ENCODE results near the gene CLDN8. TPM values are rescaled to one million over a fixed set of nuclear protein-coding genes. Genes with fewer than 3 reads are reported as not detected.

CLDN8 gene
- total RNA-seq, 1 donor from 2014 or later, result not detected

DNA sequence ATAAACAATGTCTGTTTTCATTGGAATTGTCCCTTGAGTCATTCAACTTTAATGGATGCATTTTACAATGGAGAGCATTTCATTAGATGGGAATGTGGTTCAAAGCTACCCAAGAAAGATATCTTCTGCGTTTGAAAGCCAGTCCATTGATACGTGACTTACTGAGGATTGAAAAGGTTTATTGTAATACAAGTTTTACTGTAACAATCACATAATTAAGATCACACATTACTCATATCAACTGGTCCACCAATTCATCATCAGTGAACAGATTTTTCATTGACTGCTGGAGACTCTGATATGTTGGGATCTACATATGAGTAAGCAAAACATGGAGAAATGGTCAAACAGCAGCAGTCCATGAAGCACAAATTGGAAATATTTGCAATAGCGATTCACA, 34.0 kb upstream of the CLDN8 start:
- Mint-ChIP-seq H3K27ac (ENCODE audit: unreplicated experiment) (no peak overlapping the region), H3K4me3 (ENCODE audit: unreplicated experiment) (no peak overlapping the region), H3K36me3 (ENCODE audit: unreplicated experiment) (no peaks in the 10 kb centered on the region), H3K9me3 (ENCODE audit: unreplicated experiment) (peaks cover 2% of the 10 kb centered on the region), H3K27me3 (ENCODE audit: unreplicated experiment) (no peaks in the 10 kb centered on the region), H3K4me1 (ENCODE audit: low read depth, unreplicated experiment) (no peaks in the 10 kb centered on the region)
- TF ChIP-seq, protein P1, sequence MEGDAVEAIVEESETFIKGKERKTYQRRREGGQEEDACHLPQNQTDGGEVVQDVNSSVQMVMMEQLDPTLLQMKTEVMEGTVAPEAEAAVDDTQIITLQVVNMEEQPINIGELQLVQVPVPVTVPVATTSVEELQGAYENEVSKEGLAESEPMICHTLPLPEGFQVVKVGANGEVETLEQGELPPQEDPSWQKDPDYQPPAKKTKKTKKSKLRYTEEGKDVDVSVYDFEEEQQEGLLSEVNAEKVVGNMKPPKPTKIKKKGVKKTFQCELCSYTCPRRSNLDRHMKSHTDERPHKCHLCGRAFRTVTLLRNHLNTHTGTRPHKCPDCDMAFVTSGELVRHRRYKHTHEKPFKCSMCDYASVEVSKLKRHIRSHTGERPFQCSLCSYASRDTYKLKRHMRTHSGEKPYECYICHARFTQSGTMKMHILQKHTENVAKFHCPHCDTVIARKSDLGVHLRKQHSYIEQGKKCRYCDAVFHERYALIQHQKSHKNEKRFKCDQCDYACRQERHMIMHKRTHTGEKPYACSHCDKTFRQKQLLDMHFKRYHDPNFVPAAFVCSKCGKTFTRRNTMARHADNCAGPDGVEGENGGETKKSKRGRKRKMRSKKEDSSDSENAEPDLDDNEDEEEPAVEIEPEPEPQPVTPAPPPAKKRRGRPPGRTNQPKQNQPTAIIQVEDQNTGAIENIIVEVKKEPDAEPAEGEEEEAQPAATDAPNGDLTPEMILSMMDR (IDR thresholded peaks at IDR 0.05; ENCODE audit: partially characterized antibody, unreplicated experiment), result no peak
- DNase-seq, result no peak

DNA sequence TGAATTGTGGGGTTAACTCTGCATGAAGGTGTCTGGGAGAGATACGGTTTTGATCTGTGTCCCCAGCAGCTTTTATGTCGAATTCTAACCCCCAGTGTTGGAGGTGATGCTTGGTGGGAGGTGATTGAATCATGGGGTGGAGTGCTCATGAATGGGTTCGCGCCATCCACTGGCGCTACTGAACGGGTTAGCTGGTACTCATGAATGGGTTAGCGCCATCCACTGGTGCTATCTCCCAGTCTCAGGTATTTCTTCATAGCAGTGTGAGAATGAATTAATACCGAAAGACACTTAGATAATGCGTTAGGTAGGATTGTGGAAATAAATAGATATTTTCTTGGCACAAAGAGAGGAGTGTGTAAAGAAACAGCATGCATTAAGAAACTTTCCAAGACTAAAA, 32.9 kb upstream of the CLDN8 start:
- no peak for DNase-seq
- no peaks in the 10 kb centered on the region for H3K4me1 Mint-ChIP-seq (ENCODE audit: low read depth, unreplicated experiment)
- no peaks in the 10 kb centered on the region for H3K36me3 Mint-ChIP-seq (ENCODE audit: unreplicated experiment)
- no peak overlapping the region for H3K27ac Mint-ChIP-seq (ENCODE audit: unreplicated experiment)
- H3K9me3 Mint-ChIP-seq (ENCODE audit: unreplicated experiment), result peaks cover 2% of the 10 kb centered on the region
- H3K4me3 Mint-ChIP-seq (ENCODE audit: unreplicated experiment), result no peak overlapping the region
- no peaks in the 10 kb centered on the region for H3K27me3 Mint-ChIP-seq (ENCODE audit: unreplicated experiment)
- TF ChIP-seq, protein P1 (IDR thresholded peaks at IDR 0.05; ENCODE audit: partially characterized antibody, unreplicated experiment), result no peak

DNA sequence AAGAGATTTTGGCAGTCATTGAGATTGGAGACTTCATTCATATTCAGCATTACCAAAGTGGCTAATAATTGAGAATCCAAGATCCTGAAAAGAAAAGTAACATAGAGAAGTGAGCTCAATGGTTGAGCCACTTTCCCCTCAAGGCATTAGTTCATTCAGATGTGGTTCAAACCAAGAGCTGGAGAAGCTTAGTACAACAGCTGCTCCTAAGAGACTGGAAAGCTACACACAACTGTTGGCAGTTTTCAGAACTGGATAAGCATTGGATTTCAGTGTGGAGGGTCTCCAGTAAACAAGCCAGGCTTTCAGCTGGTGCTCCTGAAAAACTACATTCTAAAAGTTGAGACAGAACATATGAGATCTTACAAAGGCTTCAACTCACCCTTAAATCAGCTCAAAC, 29.2 kb upstream of the CLDN8 start:
- H3K9me3 Mint-ChIP-seq (ENCODE audit: unreplicated experiment), result peaks cover 2% of the 10 kb centered on the region

DNA sequence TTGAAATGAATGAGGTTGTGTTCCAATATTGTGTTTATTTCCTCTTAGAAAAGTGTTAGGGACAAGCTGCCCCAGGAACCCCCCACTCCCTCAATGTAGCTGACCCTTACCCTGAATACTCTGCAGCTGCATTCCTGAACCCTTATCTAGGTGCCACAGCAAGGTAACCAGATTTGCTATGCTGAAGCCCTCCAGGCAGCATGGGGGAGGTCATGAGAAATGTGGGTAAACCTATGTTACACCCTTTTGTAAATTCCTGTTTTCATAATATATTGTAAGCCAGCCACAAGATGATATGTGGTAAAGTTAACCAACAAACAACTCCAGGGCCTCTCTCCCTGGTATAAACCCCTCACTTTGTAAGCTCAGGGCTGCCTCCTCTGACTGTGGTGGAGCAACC, 27.8 kb upstream of the CLDN8 start:
- DNase-seq, result no peak
- Mint-ChIP-seq H3K36me3 (ENCODE audit: unreplicated experiment) (no peaks in the 10 kb centered on the region), H3K4me3 (ENCODE audit: unreplicated experiment) (no peak overlapping the region), H3K27me3 (ENCODE audit: unreplicated experiment) (no peaks in the 10 kb centered on the region), H3K4me1 (ENCODE audit: low read depth, unreplicated experiment) (peaks cover 5% of the 10 kb centered on the region), H3K27ac (ENCODE audit: unreplicated experiment) (no peak overlapping the region), H3K9me3 (ENCODE audit: unreplicated experiment) (no peaks in the 10 kb centered on the region)
- TF ChIP-seq, protein P1 (IDR thresholded peaks at IDR 0.05; ENCODE audit: partially characterized antibody, unreplicated experiment), result no peak

More for the DNA sequence above, 29.2 kb upstream of the CLDN8 start:
- TF ChIP-seq, protein P1 (IDR thresholded peaks at IDR 0.05; ENCODE audit: partially characterized antibody, unreplicated experiment), result no peak
- Mint-ChIP-seq H3K27me3 (ENCODE audit: unreplicated experiment) (no peaks in the 10 kb centered on the region), H3K4me1 (ENCODE audit: low read depth, unreplicated experiment) (peaks cover 5% of the 10 kb centered on the region), H3K27ac (ENCODE audit: unreplicated experiment) (no peak overlapping the region), H3K36me3 (ENCODE audit: unreplicated experiment) (no peaks in the 10 kb centered on the region), H3K4me3 (ENCODE audit: unreplicated experiment) (no peak overlapping the region)
- no peak for DNase-seq

DNA sequence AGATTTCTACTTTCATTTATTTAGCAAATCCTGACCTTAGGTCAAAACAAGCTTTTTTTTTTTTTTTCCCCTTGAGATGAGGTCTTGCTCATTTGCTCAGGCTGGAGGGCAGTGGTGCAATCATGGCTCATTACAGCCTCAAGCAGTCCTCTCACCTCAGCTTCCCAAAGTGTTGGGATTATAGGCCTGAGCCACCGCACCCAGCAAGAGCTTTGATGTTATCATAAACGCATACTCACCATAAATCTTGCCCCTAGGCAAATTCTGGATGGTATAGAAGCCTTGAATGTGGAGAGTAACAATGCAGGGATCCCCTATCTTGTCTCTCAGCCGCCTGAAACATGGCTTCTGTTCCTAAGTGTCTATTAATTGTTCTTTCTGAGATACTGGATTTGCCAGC, 24.8 kb upstream of the CLDN8 start:
- Mint-ChIP-seq H3K27ac (ENCODE audit: unreplicated experiment) (no peak overlapping the region), H3K4me1 (ENCODE audit: low read depth, unreplicated experiment) (peaks cover 6% of the 10 kb centered on the region), H3K36me3 (ENCODE audit: unreplicated experiment) (no peaks in the 10 kb centered on the region), H3K27me3 (ENCODE audit: unreplicated experiment) (no peaks in the 10 kb centered on the region), H3K4me3 (ENCODE audit: unreplicated experiment) (no peak overlapping the region), H3K9me3 (ENCODE audit: unreplicated experiment) (no peaks in the 10 kb centered on the region)
- DNase-seq, result no peak
- TF ChIP-seq, protein P1 (IDR thresholded peaks at IDR 0.05; ENCODE audit: partially characterized antibody, unreplicated experiment), result no peak
